K562 (cell line): ENCODE measurements around the gene RCOR3. TPM values are rescaled to one million over a fixed set of nuclear protein-coding genes. Genes with fewer than 3 reads are reported as not detected.

Experiments
- FOXA3 ChIP-seq, 2 experiments: fragments of 450-650 bp in 1 of 2; sonication (generic) in 1 of 2; formaldehyde crosslinking; IDR thresholded peaks in 1 of 2; conservative IDR thresholded peaks in 1 of 2; 2 replicates each; pipeline versions ENCODE4 v1.4.0 to v1.8.0; 2020 to 2022; ENCODE audit warnings: mild to moderate bottlenecking in 2 of 2, missing genetic modification reagents in 1 of 2
- FOXM1 ChIP-seq, 2 experiments: fragments of 450-650 bp in 1 of 2; sonication (generic) in 1 of 2; formaldehyde crosslinking in 1 of 2; IDR thresholded peaks; 2 replicates each; pipeline versions ENCODE4 v1.6.1 to v1.9.0; 2017 to 2022; ENCODE audit warnings: low read depth in 2 of 2, mild to moderate bottlenecking in 2 of 2, missing genetic modification reagents in 1 of 2, moderate library complexity in 1 of 2
- GTF3C2 ChIP-seq: IDR thresholded peaks from 3 replicates; pipeline ENCODE4 v1.6.1; 2011; ENCODE audit warnings: borderline replicate concordance, mild to moderate bottlenecking, moderate library complexity; ENCODE audit not compliant: insufficient read length; ENCODE audit errors: extremely low read depth
- HDAC1 ChIP-seq, 2 experiments: fragments of 450-650 bp; IDR thresholded peaks; 2 replicates each; pipeline ENCODE4 v1.6.1; 2016 to 2017; ENCODE audit warnings: inconsistent platforms in 1 of 2, mild to moderate bottlenecking in 1 of 2, moderate library complexity in 1 of 2
- HOXB6 ChIP-seq: fragments of 250-450 bp; sonication (Bioruptor Pico); IDR thresholded peaks from 2 replicates; pipeline ENCODE4 v1.5.1; 2022; ENCODE audit warnings: mild to moderate bottlenecking, borderline replicate concordance
- KDM4B ChIP-seq, 2 experiments: fragments of 450-650 bp in 1 of 2; sonication (generic) in 1 of 2; IDR thresholded peaks; 2 replicates each; pipeline ENCODE4 v1.6.1; 2016 to 2017; ENCODE audit warnings: borderline replicate concordance in 2 of 2, antibody characterized with exemption in 1 of 2, low read depth in 1 of 2, mild to moderate bottlenecking in 1 of 2
- MAFF ChIP-seq: IDR thresholded peaks from 2 replicates; pipeline ENCODE4 v1.6.1; 2012; ENCODE audit warnings: low read length, improper control_type of control experiment
- MTA3 ChIP-seq: fragments of 450-650 bp; formaldehyde crosslinking; IDR thresholded peaks from 2 replicates; pipeline ENCODE4 v1.6.1; 2017; ENCODE audit warnings: mild to moderate bottlenecking, borderline replicate concordance
- PHB2 ChIP-seq: fragments of 450-650 bp; IDR thresholded peaks from 2 replicates; pipeline ENCODE4 v1.6.1; 2017; ENCODE audit warnings: low read depth
- SNIP1 ChIP-seq: fragments of 450-650 bp; IDR thresholded peaks from 2 replicates; pipeline ENCODE4 v1.7.1; 2017; ENCODE audit warnings: low read depth, mild to moderate bottlenecking
- ZBTB34 ChIP-seq: fragments of 250-450 bp; sonication (Bioruptor Pico); IDR thresholded peaks from 2 replicates; pipeline ENCODE4 v1.8.0; 2021; ENCODE audit warnings: mild to moderate bottlenecking, moderate library complexity
- ZEB2 ChIP-seq: fragments of 450-650 bp; IDR thresholded peaks from 2 replicates; pipeline ENCODE4 v1.6.1; 2016
- ZNF174 ChIP-seq: fragments of 250-450 bp; sonication (Bioruptor Pico); IDR thresholded peaks from 2 replicates; pipeline ENCODE4 v1.4.0; 2020; ENCODE audit warnings: mild to moderate bottlenecking
- polyA plus RNA-seq, 8 experiments: library from polyadenylated mRNA; depleted of rRNA in 4 of 8; stranded (reverse) in 5 of 8; unstranded in 3 of 8; fragments of >200 nt; fragmentation: Nextera tagmentation in 2 of 8; fragmentation: Illumina TruSeq in 1 of 8; extraction: Ambion mirVana in 2 of 8; extraction: Trizol in 1 of 8; gene quantifications; 2 replicates each; pipeline versions ENCODE4 v1.2.1 to v1.2.3, GENCODE V29; 2011 to 2014; ENCODE audit warnings: inconsistent platforms in 1 of 8, missing spikeins in 1 of 8
- total RNA-seq, 7 experiments: library from RNA; depleted of rRNA in 6 of 7; stranded (reverse); fragments of >200 nt in 6 of 7; fragmentation: Illumina TruSeq in 2 of 7; extraction: Trizol in 2 of 7; gene quantifications; 2 replicates each; pipeline versions ENCODE4 v1.2.1 to v1.2.3, GENCODE V29; 2011 to 2021; ENCODE audit warnings: low replicate concordance in 1 of 7
- TF ChIP-seq, protein P1 (sequence below), 3 experiments: IDR thresholded peaks in 2 of 3; conservative IDR thresholded peaks in 1 of 3; 2 replicates each; pipeline ENCODE4 v1.5.1; 2011 to 2012; ENCODE audit warnings: low read length in 3 of 3, mild to moderate bottlenecking in 3 of 3, control low read depth in 2 of 3, improper control_type of control experiment in 1 of 3, inconsistent platforms in 1 of 3, low read depth in 1 of 3, mixed read lengths in 1 of 3, moderate library complexity in 1 of 3; ENCODE audit not compliant: insufficient read depth in 2 of 3
- TF ChIP-seq, protein P2 (sequence below): fragments of 200-800 bp; sonication (Bioruptor generic); IDR thresholded peaks from 2 replicates; pipeline ENCODE4 v1.6.1; 2017; ENCODE audit warnings: missing genetic modification characterization, missing compliant biosample characterization
- TF ChIP-seq, protein P3 (sequence below), 3 experiments: fragments of 200-800 bp in 1 of 3; sonication (Bioruptor generic) in 1 of 3; sonication (generic) in 1 of 3; formaldehyde crosslinking in 1 of 3; IDR thresholded peaks; 2 replicates each; pipeline versions ENCODE4 v1.6.1 to v1.8.0; 2016 to 2022; ENCODE audit warnings: mild to moderate bottlenecking in 2 of 3, missing compliant biosample characterization in 2 of 3, missing genetic modification characterization in 2 of 3, missing genetic modification reagents in 1 of 3

Gene RCOR3
- total and polyA plus RNA-seq, 9 of the 15 experiments (the other 6 are each of a cell fraction or from before 2014, with no cell fraction given) = 9.7 to 42.7 (median 29.5) TPM

- TF ChIP-seq GTF3C2 (peak; percentile 5), HOXB6 (CRISPR knock-in tag) (no peak), PHB2 (no peak), MAFF (no peak), KDM4B (IDR thresholded peaks at IDR 0.05; ENCODE audit: borderline replicate concordance in 2 of 2, low read depth in 1 of 2) (0 out of 4 replicates have a peak, but pooled peaks of 1 of the 2 experiments have one; percentile 20), SNIP1 (0 out of 2 replicates have a peak, but pooled peaks have one; percentile 44), ZNF174 (CRISPR knock-in tag) (no peak), MTA3 (peak; percentile 0; the same call in 1 of the 2 replicates), ZBTB34 (CRISPR knock-in tag) (no peak), ZEB2 (no peak), HDAC1 (IDR thresholded peaks at IDR 0.05) (0 out of 4 replicates have a peak, but pooled peaks of 1 of the 2 experiments have one; percentile 45), FOXA3 (CRISPR knock-in tag; conservative IDR thresholded peaks at IDR 0.05 in 1 of 2, IDR thresholded peaks at IDR 0.05 in 1 of 2) (no peak), FOXM1 (IDR thresholded peaks at IDR 0.05; ENCODE audit: low read depth) (0 out of 2 replicates have a peak, but pooled peaks have one; percentile 25), FOXM1 (CRISPR knock-in tag; IDR thresholded peaks at IDR 0.05; ENCODE audit: low read depth) (no peak)
- TF ChIP-seq, protein P1, sequence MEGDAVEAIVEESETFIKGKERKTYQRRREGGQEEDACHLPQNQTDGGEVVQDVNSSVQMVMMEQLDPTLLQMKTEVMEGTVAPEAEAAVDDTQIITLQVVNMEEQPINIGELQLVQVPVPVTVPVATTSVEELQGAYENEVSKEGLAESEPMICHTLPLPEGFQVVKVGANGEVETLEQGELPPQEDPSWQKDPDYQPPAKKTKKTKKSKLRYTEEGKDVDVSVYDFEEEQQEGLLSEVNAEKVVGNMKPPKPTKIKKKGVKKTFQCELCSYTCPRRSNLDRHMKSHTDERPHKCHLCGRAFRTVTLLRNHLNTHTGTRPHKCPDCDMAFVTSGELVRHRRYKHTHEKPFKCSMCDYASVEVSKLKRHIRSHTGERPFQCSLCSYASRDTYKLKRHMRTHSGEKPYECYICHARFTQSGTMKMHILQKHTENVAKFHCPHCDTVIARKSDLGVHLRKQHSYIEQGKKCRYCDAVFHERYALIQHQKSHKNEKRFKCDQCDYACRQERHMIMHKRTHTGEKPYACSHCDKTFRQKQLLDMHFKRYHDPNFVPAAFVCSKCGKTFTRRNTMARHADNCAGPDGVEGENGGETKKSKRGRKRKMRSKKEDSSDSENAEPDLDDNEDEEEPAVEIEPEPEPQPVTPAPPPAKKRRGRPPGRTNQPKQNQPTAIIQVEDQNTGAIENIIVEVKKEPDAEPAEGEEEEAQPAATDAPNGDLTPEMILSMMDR (IDR thresholded peaks at IDR 0.05 in 2 of 3, conservative IDR thresholded peaks at IDR 0.05 in 1 of 3; ENCODE audit: insufficient read depth in 2 of 3, low read depth in 1 of 3, low read length in 3 of 3) = no peak
- TF ChIP-seq, protein P2, sequence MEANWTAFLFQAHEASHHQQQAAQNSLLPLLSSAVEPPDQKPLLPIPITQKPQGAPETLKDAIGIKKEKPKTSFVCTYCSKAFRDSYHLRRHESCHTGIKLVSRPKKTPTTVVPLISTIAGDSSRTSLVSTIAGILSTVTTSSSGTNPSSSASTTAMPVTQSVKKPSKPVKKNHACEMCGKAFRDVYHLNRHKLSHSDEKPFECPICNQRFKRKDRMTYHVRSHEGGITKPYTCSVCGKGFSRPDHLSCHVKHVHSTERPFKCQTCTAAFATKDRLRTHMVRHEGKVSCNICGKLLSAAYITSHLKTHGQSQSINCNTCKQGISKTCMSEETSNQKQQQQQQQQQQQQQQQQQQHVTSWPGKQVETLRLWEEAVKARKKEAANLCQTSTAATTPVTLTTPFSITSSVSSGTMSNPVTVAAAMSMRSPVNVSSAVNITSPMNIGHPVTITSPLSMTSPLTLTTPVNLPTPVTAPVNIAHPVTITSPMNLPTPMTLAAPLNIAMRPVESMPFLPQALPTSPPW (CRISPR knock-in tag) = peak; percentile 68
- TF ChIP-seq, protein P3, sequence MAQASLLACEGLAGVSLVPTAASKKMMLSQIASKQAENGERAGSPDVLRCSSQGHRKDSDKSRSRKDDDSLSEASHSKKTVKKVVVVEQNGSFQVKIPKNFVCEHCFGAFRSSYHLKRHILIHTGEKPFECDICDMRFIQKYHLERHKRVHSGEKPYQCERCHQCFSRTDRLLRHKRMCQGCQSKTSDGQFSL (CRISPR knock-in tag; IDR thresholded peaks at IDR 0.05) = 0 out of 2 replicates have a peak, but pooled peaks have one; percentile 43
- TF ChIP-seq, protein P3 (tag; IDR thresholded peaks at IDR 0.05) = peak in 1 of 2 experiments; percentile 90; a peak in 2 of 4 replicates
These were observed 516 bp downstream of the RCOR3 start (continued) for GRCh38 chr1:211259638-211260126.
